Measurements from ENCODE around the gene ITM2C. TPM values are rescaled to one million over a fixed set of nuclear protein-coding genes. Genes with fewer than 3 reads are reported as not detected.

Gene ITM2C
- total and polyA plus RNA-seq, 9 of the 15 experiments (the other 6 are each of a cell fraction or from before 2014, with no cell fraction given), result 0.49 to 58.8 (median 21.5) TPM

DNA sequence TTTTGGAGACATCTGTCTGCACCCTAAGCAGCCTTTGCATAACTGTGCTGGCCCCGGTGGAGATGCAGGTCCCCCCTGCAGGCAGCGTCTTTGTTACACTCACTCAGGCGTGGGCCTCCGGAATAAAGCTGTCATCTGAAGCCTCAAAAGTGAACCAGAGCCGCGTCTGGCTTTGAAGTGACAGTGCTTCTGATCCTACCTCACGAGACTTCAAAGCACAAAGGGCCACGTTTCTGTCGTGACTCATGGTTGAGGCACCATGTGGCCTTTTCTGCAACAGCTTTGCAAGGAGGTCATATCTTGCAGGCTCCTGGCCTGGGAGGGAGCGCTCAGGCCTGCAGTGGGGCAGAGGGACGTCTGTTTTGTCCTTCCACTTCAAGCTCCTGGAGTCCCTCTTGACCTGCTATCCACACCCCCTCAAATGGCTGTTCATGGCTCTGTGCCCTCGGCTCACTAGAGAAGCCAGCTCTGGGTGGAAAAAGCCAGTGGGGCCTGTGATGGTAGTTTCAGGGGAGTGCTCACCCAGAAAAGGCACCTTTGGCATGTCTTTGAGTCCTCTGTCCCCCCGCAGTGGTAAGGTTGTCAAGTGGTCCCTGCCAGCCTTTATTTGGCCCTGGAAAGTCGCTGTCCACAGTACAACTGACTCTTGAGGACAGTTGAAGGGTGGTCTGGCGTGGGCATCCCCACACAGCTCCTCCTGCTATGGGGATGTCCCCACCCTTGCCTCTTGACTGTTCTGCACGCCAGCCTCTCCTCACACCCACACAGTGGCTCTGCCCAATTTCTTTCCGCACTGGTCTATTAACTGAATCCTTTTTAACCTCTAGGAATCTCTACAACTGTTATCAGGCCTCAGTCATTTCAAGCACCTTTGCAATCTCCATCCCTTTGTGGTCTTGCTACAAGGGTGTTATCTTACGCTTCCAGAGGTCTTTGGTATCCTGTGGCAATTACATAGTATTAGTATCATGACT is 41.0 kb downstream of the ITM2C start (continued):
- TF ChIP-seq, protein P1, sequence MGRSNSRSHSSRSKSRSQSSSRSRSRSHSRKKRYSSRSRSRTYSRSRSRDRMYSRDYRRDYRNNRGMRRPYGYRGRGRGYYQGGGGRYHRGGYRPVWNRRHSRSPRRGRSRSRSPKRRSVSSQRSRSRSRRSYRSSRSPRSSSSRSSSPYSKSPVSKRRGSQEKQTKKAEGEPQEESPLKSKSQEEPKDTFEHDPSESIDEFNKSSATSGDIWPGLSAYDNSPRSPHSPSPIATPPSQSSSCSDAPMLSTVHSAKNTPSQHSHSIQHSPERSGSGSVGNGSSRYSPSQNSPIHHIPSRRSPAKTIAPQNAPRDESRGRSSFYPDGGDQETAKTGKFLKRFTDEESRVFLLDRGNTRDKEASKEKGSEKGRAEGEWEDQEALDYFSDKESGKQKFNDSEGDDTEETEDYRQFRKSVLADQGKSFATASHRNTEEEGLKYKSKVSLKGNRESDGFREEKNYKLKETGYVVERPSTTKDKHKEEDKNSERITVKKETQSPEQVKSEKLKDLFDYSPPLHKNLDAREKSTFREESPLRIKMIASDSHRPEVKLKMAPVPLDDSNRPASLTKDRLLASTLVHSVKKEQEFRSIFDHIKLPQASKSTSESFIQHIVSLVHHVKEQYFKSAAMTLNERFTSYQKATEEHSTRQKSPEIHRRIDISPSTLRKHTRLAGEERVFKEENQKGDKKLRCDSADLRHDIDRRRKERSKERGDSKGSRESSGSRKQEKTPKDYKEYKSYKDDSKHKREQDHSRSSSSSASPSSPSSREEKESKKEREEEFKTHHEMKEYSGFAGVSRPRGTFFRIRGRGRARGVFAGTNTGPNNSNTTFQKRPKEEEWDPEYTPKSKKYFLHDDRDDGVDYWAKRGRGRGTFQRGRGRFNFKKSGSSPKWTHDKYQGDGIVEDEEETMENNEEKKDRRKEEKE (IDR thresholded peaks at IDR 0.05; ENCODE audit: borderline replicate concordance in 1 of 2, control insufficient read depth in 1 of 2, low read depth in 2 of 2, low read length in 1 of 2), result no peak
- TF ChIP-seq, protein P2, sequence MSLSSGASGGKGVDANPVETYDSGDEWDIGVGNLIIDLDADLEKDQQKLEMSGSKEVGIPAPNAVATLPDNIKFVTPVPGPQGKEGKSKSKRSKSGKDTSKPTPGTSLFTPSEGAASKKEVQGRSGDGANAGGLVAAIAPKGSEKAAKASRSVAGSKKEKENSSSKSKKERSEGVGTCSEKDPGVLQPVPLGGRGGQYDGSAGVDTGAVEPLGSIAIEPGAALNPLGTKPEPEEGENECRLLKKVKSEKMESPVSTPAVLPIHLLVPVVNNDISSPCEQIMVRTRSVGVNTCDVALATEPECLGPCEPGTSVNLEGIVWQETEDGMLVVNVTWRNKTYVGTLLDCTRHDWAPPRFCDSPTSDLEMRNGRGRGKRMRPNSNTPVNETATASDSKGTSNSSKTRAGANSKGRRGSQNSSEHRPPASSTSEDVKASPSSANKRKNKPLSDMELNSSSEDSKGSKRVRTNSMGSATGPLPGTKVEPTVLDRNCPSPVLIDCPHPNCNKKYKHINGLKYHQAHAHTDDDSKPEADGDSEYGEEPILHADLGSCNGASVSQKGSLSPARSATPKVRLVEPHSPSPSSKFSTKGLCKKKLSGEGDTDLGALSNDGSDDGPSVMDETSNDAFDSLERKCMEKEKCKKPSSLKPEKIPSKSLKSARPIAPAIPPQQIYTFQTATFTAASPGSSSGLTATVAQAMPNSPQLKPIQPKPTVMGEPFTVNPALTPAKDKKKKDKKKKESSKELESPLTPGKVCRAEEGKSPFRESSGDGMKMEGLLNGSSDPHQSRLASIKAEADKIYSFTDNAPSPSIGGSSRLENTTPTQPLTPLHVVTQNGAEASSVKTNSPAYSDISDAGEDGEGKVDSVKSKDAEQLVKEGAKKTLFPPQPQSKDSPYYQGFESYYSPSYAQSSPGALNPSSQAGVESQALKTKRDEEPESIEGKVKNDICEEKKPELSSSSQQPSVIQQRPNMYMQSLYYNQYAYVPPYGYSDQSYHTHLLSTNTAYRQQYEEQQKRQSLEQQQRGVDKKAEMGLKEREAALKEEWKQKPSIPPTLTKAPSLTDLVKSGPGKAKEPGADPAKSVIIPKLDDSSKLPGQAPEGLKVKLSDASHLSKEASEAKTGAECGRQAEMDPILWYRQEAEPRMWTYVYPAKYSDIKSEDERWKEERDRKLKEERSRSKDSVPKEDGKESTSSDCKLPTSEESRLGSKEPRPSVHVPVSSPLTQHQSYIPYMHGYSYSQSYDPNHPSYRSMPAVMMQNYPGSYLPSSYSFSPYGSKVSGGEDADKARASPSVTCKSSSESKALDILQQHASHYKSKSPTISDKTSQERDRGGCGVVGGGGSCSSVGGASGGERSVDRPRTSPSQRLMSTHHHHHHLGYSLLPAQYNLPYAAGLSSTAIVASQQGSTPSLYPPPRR (CRISPR knock-in tag; IDR thresholded peaks at IDR 0.05; ENCODE audit: borderline replicate concordance), result no peak
- TF ChIP-seq NR2F6 (CRISPR knock-in tag; IDR thresholded peaks at IDR 0.05) (no peak), MED1 (CRISPR knock-in tag; IDR thresholded peaks at IDR 0.05; ENCODE audit: borderline replicate concordance) (no peak), MCM5 (IDR thresholded peaks at IDR 0.05; ENCODE audit: low read depth) (no peak), GATAD2B (IDR thresholded peaks at IDR 0.05; ENCODE audit: borderline replicate concordance) (no peak), KLF1 (tag; IDR thresholded peaks at IDR 0.05) (no peak), NRF1 (conservative IDR thresholded peaks at IDR 0.05 in 1 of 2, IDR thresholded peaks at IDR 0.05 in 1 of 2) (no peak), ZNF586 (CRISPR knock-in tag; conservative IDR thresholded peaks at IDR 0.05) (no peak), ZBTB1 (CRISPR knock-in tag; IDR thresholded peaks at IDR 0.05; ENCODE audit: borderline replicate concordance, low read depth) (no peak), ZNF232 (CRISPR knock-in tag; IDR thresholded peaks at IDR 0.05) (no peak)
- TF ChIP-seq, protein P3, sequence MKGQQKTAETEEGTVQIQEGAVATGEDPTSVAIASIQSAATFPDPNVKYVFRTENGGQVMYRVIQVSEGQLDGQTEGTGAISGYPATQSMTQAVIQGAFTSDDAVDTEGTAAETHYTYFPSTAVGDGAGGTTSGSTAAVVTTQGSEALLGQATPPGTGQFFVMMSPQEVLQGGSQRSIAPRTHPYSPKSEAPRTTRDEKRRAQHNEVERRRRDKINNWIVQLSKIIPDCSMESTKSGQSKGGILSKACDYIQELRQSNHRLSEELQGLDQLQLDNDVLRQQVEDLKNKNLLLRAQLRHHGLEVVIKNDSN (CRISPR knock-in tag; IDR thresholded peaks at IDR 0.05), result peak; percentile 70
- TF ChIP-seq, protein P4, sequence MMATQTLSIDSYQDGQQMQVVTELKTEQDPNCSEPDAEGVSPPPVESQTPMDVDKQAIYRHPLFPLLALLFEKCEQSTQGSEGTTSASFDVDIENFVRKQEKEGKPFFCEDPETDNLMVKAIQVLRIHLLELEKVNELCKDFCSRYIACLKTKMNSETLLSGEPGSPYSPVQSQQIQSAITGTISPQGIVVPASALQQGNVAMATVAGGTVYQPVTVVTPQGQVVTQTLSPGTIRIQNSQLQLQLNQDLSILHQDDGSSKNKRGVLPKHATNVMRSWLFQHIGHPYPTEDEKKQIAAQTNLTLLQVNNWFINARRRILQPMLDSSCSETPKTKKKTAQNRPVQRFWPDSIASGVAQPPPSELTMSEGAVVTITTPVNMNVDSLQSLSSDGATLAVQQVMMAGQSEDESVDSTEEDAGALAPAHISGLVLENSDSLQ (IDR thresholded peaks at IDR 0.05), result peak; percentile 39; the same call in 1 of the 2 replicates
- TF ChIP-seq, protein P5, sequence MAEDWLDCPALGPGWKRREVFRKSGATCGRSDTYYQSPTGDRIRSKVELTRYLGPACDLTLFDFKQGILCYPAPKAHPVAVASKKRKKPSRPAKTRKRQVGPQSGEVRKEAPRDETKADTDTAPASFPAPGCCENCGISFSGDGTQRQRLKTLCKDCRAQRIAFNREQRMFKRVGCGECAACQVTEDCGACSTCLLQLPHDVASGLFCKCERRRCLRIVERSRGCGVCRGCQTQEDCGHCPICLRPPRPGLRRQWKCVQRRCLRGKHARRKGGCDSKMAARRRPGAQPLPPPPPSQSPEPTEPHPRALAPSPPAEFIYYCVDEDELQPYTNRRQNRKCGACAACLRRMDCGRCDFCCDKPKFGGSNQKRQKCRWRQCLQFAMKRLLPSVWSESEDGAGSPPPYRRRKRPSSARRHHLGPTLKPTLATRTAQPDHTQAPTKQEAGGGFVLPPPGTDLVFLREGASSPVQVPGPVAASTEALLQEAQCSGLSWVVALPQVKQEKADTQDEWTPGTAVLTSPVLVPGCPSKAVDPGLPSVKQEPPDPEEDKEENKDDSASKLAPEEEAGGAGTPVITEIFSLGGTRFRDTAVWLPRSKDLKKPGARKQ (CRISPR knock-in tag; IDR thresholded peaks at IDR 0.05), result no peak
